ENCODE results near the gene ADAM12. TPM values are rescaled to one million over a fixed set of nuclear protein-coding genes. Genes with fewer than 3 reads are reported as not detected.

Gene ADAM12
- total and polyA plus RNA-seq, 2 experiments from 2014 or later = 0.13 to 0.87 TPM

DNA sequence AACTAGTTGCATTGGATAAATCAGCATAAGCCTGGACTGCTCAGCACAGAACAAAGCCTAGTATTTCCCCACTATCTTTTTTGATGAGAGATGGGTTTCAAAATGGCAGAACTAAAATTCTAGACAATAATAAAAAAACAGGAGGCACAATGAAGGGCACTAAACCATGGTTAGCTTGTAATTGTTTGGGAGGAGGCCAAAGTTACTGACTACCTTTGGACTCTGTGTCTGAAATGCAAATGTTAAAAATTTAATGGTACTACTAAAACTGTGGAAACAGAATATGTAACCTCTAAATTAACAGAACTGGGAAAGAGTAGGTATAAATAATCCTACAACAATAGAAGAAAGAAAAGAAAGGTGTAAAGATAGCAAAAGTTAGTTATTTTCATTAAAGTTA lies 13.0 kb downstream of the ADAM12 start:
- Mint-ChIP-seq H3K36me3 (ENCODE audit: low read depth) (peaks cover 24% of the 10 kb centered on the region), H3K4me1 (no peaks in the 10 kb centered on the region), H3K9me3 (peaks cover 28% of the 10 kb centered on the region), H3K27ac (no peak overlapping the region), H3K27me3 (ENCODE audit: insufficient read depth, low read depth, poor library complexity) (peaks cover 2% of the 10 kb centered on the region), H3K4me3 (no peak overlapping the region)
- no peak overlapping the region; the same call in 1 of the 2 replicates for H2AFZ ChIP-seq
- no peak overlapping the region for H3K27ac ChIP-seq (ENCODE audit: low read depth)
- H3F3A ChIP-seq (replicated peaks; ENCODE audit: low read depth) = no peaks in the 10 kb centered on the region
- no peak for ATAC-seq
- H3K79me2 ChIP-seq (replicated peaks; ENCODE audit: insufficient read depth) = no peaks in the 10 kb centered on the region
- H3K27me3 ChIP-seq (ENCODE audit: insufficient read depth) = no peaks in the 10 kb centered on the region
- no peaks in the 10 kb centered on the region; the same call in 1 of the 2 replicates for H3K9me2 ChIP-seq (ENCODE audit: insufficient read depth)
- peaks cover 6% of the 10 kb centered on the region; the same call in 1 of the 2 replicates for H3K36me3 ChIP-seq (ENCODE audit: insufficient read depth)
- no peak overlapping the region for H3K4me3 ChIP-seq
- DNase-seq (ENCODE audit: low spot score) = no peak
- no peak overlapping the region for H3K4me2 ChIP-seq
- TF ChIP-seq, protein P1, sequence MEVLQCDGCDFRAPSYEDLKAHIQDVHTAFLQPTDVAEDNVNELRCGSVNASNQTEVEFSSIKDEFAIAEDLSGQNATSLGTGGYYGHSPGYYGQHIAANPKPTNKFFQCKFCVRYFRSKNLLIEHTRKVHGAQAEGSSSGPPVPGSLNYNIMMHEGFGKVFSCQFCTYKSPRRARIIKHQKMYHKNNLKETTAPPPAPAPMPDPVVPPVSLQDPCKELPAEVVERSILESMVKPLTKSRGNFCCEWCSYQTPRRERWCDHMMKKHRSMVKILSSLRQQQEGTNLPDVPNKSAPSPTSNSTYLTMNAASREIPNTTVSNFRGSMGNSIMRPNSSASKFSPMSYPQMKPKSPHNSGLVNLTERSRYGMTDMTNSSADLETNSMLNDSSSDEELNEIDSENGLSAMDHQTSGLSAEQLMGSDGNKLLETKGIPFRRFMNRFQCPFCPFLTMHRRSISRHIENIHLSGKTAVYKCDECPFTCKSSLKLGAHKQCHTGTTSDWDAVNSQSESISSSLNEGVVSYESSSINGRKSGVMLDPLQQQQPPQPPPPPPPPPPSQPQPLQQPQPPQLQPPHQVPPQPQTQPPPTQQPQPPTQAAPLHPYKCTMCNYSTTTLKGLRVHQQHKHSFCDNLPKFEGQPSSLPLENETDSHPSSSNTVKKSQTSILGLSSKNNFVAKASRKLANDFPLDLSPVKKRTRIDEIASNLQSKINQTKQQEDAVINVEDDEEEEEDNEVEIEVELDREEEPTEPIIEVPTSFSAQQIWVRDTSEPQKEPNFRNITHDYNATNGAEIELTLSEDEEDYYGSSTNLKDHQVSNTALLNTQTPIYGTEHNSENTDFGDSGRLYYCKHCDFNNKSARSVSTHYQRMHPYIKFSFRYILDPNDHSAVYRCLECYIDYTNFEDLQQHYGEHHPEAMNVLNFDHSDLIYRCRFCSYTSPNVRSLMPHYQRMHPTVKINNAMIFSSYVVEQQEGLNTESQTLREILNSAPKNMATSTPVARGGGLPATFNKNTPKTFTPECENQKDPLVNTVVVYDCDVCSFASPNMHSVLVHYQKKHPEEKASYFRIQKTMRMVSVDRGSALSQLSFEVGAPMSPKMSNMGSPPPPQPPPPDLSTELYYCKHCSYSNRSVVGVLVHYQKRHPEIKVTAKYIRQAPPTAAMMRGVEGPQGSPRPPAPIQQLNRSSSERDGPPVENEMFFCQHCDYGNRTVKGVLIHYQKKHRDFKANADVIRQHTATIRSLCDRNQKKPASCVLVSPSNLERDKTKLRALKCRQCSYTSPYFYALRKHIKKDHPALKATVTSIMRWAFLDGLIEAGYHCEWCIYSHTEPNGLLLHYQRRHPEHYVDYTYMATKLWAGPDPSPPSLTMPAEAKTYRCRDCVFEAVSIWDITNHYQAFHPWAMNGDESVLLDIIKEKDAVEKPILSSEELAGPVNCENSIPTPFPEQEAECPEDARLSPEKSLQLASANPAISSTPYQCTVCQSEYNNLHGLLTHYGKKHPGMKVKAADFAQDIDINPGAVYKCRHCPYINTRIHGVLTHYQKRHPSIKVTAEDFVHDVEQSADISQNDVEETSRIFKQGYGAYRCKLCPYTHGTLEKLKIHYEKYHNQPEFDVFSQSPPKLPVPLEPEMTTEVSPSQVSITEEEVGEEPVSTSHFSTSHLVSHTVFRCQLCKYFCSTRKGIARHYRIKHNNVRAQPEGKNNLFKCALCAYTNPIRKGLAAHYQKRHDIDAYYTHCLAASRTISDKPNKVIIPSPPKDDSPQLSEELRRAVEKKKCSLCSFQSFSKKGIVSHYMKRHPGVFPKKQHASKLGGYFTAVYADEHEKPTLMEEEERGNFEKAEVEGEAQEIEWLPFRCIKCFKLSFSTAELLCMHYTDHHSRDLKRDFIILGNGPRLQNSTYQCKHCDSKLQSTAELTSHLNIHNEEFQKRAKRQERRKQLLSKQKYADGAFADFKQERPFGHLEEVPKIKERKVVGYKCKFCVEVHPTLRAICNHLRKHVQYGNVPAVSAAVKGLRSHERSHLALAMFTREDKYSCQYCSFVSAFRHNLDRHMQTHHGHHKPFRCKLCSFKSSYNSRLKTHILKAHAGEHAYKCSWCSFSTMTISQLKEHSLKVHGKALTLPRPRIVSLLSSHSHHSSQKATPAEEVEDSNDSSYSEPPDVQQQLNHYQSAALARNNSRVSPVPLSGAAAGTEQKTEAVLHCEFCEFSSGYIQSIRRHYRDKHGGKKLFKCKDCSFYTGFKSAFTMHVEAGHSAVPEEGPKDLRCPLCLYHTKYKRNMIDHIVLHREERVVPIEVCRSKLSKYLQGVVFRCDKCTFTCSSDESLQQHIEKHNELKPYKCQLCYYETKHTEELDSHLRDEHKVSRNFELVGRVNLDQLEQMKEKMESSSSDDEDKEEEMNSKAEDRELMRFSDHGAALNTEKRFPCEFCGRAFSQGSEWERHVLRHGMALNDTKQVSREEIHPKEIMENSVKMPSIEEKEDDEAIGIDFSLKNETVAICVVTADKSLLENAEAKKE (CRISPR knock-in tag; IDR thresholded peaks at IDR 0.05) = no peak
- TF ChIP-seq POLR2AphosphoS5 (IDR thresholded peaks at IDR 0.05; ENCODE audit: low read depth) (no peak), ZNF114 (CRISPR knock-in tag; IDR thresholded peaks at IDR 0.05) (no peak), EZH2 (IDR thresholded peaks at IDR 0.05; ENCODE audit: low read depth, unreplicated experiment) (no peak), CREB1 (CRISPR knock-in tag; IDR thresholded peaks at IDR 0.05; ENCODE audit: low read depth) (no peak), ZNF331 (CRISPR knock-in tag; IDR thresholded peaks at IDR 0.05; ENCODE audit: low read depth) (no peak), NANOG (IDR thresholded peaks at IDR 0.05; ENCODE audit: borderline replicate concordance) (no peak), EZH2phosphoT487 (IDR thresholded peaks at IDR 0.05; ENCODE audit: unreplicated experiment) (no peak), JUNB (IDR thresholded peaks at IDR 0.05; ENCODE audit: unreplicated experiment) (no peak), STAT1 (IDR thresholded peaks at IDR 0.05; ENCODE audit: unreplicated experiment) (no peak)
- TF ChIP-seq, protein P2, sequence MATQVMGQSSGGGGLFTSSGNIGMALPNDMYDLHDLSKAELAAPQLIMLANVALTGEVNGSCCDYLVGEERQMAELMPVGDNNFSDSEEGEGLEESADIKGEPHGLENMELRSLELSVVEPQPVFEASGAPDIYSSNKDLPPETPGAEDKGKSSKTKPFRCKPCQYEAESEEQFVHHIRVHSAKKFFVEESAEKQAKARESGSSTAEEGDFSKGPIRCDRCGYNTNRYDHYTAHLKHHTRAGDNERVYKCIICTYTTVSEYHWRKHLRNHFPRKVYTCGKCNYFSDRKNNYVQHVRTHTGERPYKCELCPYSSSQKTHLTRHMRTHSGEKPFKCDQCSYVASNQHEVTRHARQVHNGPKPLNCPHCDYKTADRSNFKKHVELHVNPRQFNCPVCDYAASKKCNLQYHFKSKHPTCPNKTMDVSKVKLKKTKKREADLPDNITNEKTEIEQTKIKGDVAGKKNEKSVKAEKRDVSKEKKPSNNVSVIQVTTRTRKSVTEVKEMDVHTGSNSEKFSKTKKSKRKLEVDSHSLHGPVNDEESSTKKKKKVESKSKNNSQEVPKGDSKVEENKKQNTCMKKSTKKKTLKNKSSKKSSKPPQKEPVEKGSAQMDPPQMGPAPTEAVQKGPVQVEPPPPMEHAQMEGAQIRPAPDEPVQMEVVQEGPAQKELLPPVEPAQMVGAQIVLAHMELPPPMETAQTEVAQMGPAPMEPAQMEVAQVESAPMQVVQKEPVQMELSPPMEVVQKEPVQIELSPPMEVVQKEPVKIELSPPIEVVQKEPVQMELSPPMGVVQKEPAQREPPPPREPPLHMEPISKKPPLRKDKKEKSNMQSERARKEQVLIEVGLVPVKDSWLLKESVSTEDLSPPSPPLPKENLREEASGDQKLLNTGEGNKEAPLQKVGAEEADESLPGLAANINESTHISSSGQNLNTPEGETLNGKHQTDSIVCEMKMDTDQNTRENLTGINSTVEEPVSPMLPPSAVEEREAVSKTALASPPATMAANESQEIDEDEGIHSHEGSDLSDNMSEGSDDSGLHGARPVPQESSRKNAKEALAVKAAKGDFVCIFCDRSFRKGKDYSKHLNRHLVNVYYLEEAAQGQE (IDR thresholded peaks at IDR 0.05; ENCODE audit: unreplicated experiment) = no peak
- TF ChIP-seq, protein P3, sequence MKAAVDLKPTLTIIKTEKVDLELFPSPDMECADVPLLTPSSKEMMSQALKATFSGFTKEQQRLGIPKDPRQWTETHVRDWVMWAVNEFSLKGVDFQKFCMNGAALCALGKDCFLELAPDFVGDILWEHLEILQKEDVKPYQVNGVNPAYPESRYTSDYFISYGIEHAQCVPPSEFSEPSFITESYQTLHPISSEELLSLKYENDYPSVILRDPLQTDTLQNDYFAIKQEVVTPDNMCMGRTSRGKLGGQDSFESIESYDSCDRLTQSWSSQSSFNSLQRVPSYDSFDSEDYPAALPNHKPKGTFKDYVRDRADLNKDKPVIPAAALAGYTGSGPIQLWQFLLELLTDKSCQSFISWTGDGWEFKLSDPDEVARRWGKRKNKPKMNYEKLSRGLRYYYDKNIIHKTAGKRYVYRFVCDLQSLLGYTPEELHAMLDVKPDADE (IDR thresholded peaks at IDR 0.05) = no peak
- TF ChIP-seq, protein P4, sequence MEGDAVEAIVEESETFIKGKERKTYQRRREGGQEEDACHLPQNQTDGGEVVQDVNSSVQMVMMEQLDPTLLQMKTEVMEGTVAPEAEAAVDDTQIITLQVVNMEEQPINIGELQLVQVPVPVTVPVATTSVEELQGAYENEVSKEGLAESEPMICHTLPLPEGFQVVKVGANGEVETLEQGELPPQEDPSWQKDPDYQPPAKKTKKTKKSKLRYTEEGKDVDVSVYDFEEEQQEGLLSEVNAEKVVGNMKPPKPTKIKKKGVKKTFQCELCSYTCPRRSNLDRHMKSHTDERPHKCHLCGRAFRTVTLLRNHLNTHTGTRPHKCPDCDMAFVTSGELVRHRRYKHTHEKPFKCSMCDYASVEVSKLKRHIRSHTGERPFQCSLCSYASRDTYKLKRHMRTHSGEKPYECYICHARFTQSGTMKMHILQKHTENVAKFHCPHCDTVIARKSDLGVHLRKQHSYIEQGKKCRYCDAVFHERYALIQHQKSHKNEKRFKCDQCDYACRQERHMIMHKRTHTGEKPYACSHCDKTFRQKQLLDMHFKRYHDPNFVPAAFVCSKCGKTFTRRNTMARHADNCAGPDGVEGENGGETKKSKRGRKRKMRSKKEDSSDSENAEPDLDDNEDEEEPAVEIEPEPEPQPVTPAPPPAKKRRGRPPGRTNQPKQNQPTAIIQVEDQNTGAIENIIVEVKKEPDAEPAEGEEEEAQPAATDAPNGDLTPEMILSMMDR (conservative IDR thresholded peaks at IDR 0.05; ENCODE audit: low read depth in 2 of 2) = no peak
- H4K20me1 ChIP-seq (replicated peaks; ENCODE audit: insufficient read depth) = no peaks in the 10 kb centered on the region
- no peaks in the 10 kb centered on the region for H3K4me1 ChIP-seq (ENCODE audit: insufficient read depth)
